NCI-H2081 treated with DMSO at 0.1 percent for 48 hours (cell line): ENCODE measurements around the gene STRC.
"Not testable (repeated sequence)": the region's sequence is repeated elsewhere in the genome, so short reads cannot be mapped to it uniquely, and the experiment has no call there.

ENCODE experiments used
- DNase-seq: peaks from one replicate; lab custom pipeline; 2025; lab: John Stamatoyannopoulos, UW

The STRC gene

GRCh38 chr15:43618700-43619099 is at the start of gene STRC:
Gene STRC, minus strand, starts transcription at chr15:43618800. Its CDS starts 78 bp downstream, at chr15:43618722.
- DNase-seq: not testable (repeated sequence)

- not testable (repeated sequence) for DNase-seq
Observed at GRCh38 chr15:43666177-43666576, 47.6 kb upstream of the STRC start.

- DNase-seq: not testable (repeated sequence)
Observed at GRCh38 chr15:43663333-43663732, 44.7 kb upstream of the STRC start.

- not testable (repeated sequence) for DNase-seq
Observed at GRCh38 chr15:43662293-43662692, 43.7 kb upstream of the STRC start.

- not testable (repeated sequence) for DNase-seq
Observed at GRCh38 chr15:43659727-43660126, 41.1 kb upstream of the STRC start.

- DNase-seq: not testable (repeated sequence)
Observed at GRCh38 chr15:43649430-43649926, 30.9 kb upstream of the STRC start.

- DNase-seq: no peak
Observed at GRCh38 chr15:43648649-43649429, 30.2 kb upstream of the STRC start, which contains the start of gene CATSPER2. Gene CATSPER2, minus strand, starts transcription at chr15:43648844. Its CDS starts 783 bp downstream, at chr15:43648061.

GRCh38 chr15:43638464-43639204 is 20.0 kb upstream of the STRC start:
- DNase-seq: not testable (repeated sequence)

- not testable (repeated sequence) for DNase-seq
Observed at GRCh38 chr15:43626937-43627336, 8.3 kb upstream of the STRC start.

GRCh38 chr15:43625106-43625505 is 6.5 kb upstream of the STRC start:
- no peak for DNase-seq

GRCh38 chr15:43622068-43622799 is 3.6 kb upstream of the STRC start:
- DNase-seq: not testable (repeated sequence)

- not testable (repeated sequence) for DNase-seq
Observed at GRCh38 chr15:43617750-43618149, 850 bp downstream of the STRC start.

GRCh38 chr15:43602233-43602632 is 16.4 kb downstream of the STRC start:
- not testable (repeated sequence) for DNase-seq

- DNase-seq: not testable (repeated sequence)
Observed at GRCh38 chr15:43600200-43600599, 18.4 kb downstream of the STRC start.

- DNase-seq: not testable (repeated sequence)
Observed at GRCh38 chr15:43599131-43599530, 19.5 kb downstream of the STRC start.

- not testable (repeated sequence) for DNase-seq
Observed at GRCh38 chr15:43593328-43594190, 25.0 kb downstream of the STRC start, which contains the start of gene CKMT1B. Gene CKMT1B, plus strand, starts transcription at chr15:43594027. Its CDS starts 192 bp downstream, at chr15:43594219.

GRCh38 chr15:43592841-43593240 is 25.8 kb downstream of the STRC start:
- DNase-seq: not testable (repeated sequence)

GRCh38 chr15:43589778-43590466 is 28.7 kb downstream of the STRC start, which contains the start of gene PPIP5K1:
Gene PPIP5K1, minus strand, starts transcription at chr15:43590208. Its CDS starts 5,704 bp downstream, at chr15:43584504.
- DNase-seq: not testable (repeated sequence)

GRCh38 chr15:43574607-43575006 is 44.0 kb downstream of the STRC start:
- not testable (repeated sequence) for DNase-seq

- not testable (repeated sequence) for DNase-seq
Observed at GRCh38 chr15:43566615-43567014, 52.0 kb downstream of the STRC start.
